ENCODE measurements around the gene NCAN. TPM values are rescaled to one million over a fixed set of nuclear protein-coding genes. Genes with fewer than 3 reads are reported as not detected.
A peak's percentile ranks its signal among the peaks of the same experiment; 100 is the strongest.

Gene NCAN
- total and polyA plus RNA-seq, 4 donors, result 0.06 TPM; not detected in 3

DNA sequence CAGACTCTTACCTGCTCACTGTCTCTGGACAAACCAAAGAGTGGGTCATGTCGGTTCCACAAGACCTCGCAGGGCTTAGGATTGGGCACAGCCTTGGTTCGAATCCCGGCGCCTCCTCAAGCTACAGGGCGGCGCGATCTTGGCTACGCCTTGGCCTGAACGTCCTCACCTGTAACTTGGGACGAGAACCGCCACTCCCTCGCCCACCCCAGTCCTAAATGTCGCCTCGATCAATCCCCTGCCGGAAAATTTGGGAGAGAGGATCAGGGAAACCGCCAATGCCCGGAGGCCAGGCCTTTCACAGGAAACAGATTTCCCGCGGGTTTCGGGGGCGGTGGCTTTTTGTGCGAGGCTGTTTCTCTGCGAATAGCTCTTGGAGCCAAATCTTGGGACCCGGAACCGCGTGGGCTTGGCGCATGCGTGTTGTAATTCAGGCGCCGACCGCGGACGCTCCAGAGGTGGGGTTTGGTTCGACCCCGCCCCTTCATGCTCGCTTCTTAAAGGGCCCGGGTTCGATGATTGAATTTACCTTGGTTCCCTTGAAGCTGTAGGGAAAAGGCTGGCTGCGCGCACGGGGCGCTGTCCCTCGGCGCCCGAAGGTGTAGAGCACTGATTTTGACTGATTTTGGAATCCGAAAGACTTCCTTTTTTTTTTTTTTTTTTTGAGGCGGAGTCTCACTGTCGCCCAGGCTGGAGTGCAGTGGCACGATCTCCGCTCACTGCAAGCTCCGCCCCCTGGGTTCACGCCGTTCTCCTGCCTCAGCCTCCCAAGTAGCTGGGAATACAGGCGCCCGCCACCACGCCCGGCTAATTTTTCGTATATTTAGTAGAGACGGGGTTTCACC lies 8.5 kb upstream of the NCAN start, which contains the start of gene NR2C2AP:
Gene NR2C2AP (minus strand): TSS at position 403 of the 845 bp plus-strand sequence. CDS start 354 bp downstream, at position 49.
- peak within 1 kb of the TSS; percentile 49 to 61 for H3K27ac ChIP-seq (ENCODE audit: low read depth in 1 of 2, low read length in 2 of 2)
- H3K27me3 ChIP-seq (ENCODE audit: control insufficient read depth in 4 of 4, insufficient read depth in 4 of 4, low read length in 3 of 4), result no peaks in the 10 kb centered on the region
- TF ChIP-seq JUND (IDR thresholded peaks at IDR 0.05) (no peak), YY1 (IDR thresholded peaks at IDR 0.05) (peak; percentile 53), HNF4G (IDR thresholded peaks at IDR 0.05) (no peak), RAD21 (IDR thresholded peaks at IDR 0.05) (peak in 1 of 2 donors; percentile 32), HNF4A (conservative IDR thresholded peaks at IDR 0.05) (peak in 1 of 2 donors; percentile 19), GABPA (IDR thresholded peaks at IDR 0.05 in 1 of 2, conservative IDR thresholded peaks at IDR 0.05 in 1 of 2) (peak in 1 of 2 donors; percentile 85), FOXA2 (IDR thresholded peaks at IDR 0.05) (no peak), SP1 (IDR thresholded peaks at IDR 0.05) (no peak)
- TF ChIP-seq, protein P1, sequence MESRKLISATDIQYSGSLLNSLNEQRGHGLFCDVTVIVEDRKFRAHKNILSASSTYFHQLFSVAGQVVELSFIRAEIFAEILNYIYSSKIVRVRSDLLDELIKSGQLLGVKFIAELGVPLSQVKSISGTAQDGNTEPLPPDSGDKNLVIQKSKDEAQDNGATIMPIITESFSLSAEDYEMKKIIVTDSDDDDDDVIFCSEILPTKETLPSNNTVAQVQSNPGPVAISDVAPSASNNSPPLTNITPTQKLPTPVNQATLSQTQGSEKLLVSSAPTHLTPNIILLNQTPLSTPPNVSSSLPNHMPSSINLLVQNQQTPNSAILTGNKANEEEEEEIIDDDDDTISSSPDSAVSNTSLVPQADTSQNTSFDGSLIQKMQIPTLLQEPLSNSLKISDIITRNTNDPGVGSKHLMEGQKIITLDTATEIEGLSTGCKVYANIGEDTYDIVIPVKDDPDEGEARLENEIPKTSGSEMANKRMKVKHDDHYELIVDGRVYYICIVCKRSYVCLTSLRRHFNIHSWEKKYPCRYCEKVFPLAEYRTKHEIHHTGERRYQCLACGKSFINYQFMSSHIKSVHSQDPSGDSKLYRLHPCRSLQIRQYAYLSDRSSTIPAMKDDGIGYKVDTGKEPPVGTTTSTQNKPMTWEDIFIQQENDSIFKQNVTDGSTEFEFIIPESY (IDR thresholded peaks at IDR 0.05), result no peak
- TF ChIP-seq, protein P2, sequence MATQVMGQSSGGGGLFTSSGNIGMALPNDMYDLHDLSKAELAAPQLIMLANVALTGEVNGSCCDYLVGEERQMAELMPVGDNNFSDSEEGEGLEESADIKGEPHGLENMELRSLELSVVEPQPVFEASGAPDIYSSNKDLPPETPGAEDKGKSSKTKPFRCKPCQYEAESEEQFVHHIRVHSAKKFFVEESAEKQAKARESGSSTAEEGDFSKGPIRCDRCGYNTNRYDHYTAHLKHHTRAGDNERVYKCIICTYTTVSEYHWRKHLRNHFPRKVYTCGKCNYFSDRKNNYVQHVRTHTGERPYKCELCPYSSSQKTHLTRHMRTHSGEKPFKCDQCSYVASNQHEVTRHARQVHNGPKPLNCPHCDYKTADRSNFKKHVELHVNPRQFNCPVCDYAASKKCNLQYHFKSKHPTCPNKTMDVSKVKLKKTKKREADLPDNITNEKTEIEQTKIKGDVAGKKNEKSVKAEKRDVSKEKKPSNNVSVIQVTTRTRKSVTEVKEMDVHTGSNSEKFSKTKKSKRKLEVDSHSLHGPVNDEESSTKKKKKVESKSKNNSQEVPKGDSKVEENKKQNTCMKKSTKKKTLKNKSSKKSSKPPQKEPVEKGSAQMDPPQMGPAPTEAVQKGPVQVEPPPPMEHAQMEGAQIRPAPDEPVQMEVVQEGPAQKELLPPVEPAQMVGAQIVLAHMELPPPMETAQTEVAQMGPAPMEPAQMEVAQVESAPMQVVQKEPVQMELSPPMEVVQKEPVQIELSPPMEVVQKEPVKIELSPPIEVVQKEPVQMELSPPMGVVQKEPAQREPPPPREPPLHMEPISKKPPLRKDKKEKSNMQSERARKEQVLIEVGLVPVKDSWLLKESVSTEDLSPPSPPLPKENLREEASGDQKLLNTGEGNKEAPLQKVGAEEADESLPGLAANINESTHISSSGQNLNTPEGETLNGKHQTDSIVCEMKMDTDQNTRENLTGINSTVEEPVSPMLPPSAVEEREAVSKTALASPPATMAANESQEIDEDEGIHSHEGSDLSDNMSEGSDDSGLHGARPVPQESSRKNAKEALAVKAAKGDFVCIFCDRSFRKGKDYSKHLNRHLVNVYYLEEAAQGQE (IDR thresholded peaks at IDR 0.05), result peak; percentile 22
- TF ChIP-seq, protein P3, sequence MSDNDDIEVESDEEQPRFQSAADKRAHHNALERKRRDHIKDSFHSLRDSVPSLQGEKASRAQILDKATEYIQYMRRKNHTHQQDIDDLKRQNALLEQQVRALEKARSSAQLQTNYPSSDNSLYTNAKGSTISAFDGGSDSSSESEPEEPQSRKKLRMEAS (IDR thresholded peaks at IDR 0.05), result peak; percentile 98
- H3K9ac ChIP-seq (ENCODE audit: low read depth in 1 of 2, low read length in 2 of 2), result peak within 1 kb of the TSS; percentile 74 to 82
- H3K4me1 ChIP-seq (ENCODE audit: control insufficient read depth in 4 of 4, insufficient read depth in 4 of 4, low read length in 3 of 4), result peaks cover 2 to 13% (median 9%) of the 10 kb centered on the region in 4 donors
- WGBS, result 6% methylated on average over 60 of the region's 60 CpGs
- H3K9me3 ChIP-seq (ENCODE audit: control insufficient read depth in 4 of 4, low read length in 3 of 4), result no peaks in the 10 kb centered on the region
- H3K36me3 ChIP-seq (ENCODE audit: control insufficient read depth in 4 of 4, insufficient read depth in 3 of 4, low read depth in 1 of 4, low read length in 3 of 4), result peaks cover 2 to 16% (median 7%) of the 10 kb centered on the region in 4 donors
- peak; percentile 89 for DNase-seq (ENCODE audit: low spot score)
- H3K4me3 ChIP-seq (ENCODE audit: low read depth in 1 of 3, low read length in 3 of 3), result peak within 1 kb of the TSS; percentile 67 to 94 (median 70)

DNA sequence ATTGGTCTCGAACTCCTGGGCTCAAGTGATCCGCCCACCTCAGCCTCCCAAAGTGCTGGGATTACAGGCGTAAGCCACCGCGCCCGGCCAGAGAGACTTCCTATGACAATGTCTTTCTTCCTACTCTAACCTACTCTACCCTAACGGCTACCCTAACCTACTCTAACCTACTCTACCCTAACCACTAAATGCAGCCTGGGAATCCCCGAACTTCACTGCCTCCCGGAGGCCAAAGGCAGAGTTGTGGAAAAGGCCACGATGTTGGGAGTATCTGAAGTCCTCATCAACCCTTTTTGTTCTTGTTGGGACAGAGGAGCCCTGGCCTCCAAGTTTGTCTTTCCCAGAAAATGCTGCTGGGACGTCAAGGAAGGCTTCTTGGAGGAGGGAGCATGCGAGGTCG lies 7.6 kb upstream of the NCAN start:
- Histone ChIP-seq H3K27ac (ENCODE audit: low read depth in 1 of 2, low read length in 2 of 2) (no peak overlapping the region), H3K36me3 (ENCODE audit: control insufficient read depth in 4 of 4, insufficient read depth in 3 of 4, low read depth in 1 of 4, low read length in 3 of 4) (peaks cover 0 to 7% (median 3%) of the 10 kb centered on the region in 4 donors), H3K4me1 (ENCODE audit: control insufficient read depth in 4 of 4, insufficient read depth in 4 of 4, low read length in 3 of 4) (peaks cover 2 to 13% (median 9%) of the 10 kb centered on the region in 4 donors), H3K9me3 (ENCODE audit: control insufficient read depth in 4 of 4, low read length in 3 of 4) (no peaks in the 10 kb centered on the region), H3K27me3 (ENCODE audit: control insufficient read depth in 4 of 4, insufficient read depth in 4 of 4, low read length in 3 of 4) (no peaks in the 10 kb centered on the region), H3K4me3 (ENCODE audit: low read depth in 1 of 3, low read length in 3 of 3) (no peak overlapping the region), H3K9ac (ENCODE audit: low read depth in 1 of 2, low read length in 2 of 2) (no peak overlapping the region)
- WGBS, result 78% methylated on average over 13 of the region's 13 CpGs
- no peak for DNase-seq (ENCODE audit: low spot score)
- TF ChIP-seq HNF4G (IDR thresholded peaks at IDR 0.05) (no peak), NR2F2 (IDR thresholded peaks at IDR 0.05) (no peak), JUND (IDR thresholded peaks at IDR 0.05) (no peak), EGR1 (IDR thresholded peaks at IDR 0.05; ENCODE audit: low read depth in 2 of 2) (no peak), SP1 (IDR thresholded peaks at IDR 0.05) (no peak)
- TF ChIP-seq, protein P4, sequence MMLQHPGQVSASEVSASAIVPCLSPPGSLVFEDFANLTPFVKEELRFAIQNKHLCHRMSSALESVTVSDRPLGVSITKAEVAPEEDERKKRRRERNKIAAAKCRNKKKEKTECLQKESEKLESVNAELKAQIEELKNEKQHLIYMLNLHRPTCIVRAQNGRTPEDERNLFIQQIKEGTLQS (IDR thresholded peaks at IDR 0.05), result no peak

All from liver (tissue), 9 donors.